ENCODE measurements around the gene HIVEP3.

DNA sequence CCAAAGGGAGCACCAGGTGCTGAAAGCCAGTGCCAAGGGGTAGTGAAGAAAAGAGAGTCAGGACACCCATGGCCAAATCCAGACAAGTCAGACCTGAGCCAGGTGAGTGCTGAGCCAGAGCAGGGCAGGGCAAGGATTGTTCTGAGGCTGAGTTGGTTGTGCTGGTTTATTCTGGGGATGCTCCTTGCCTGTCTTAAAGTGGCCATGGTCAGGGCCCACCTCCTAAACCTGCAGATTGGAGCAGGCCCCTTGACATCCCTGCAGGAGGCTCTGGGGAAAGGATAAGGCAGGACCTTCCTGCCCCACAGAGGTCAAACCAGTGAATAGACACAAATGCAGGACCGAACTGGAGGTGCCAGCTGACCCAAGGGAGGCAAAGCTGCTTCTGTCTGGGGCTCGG is 138.4 kb downstream of the HIVEP3 start:
- TF ChIP-seq E2F4 (CRISPR knock-in tag; IDR thresholded peaks at IDR 0.05; ENCODE audit: borderline replicate concordance, low read depth), result no peak
- TF ChIP-seq CTCF (IDR thresholded peaks at IDR 0.05), result no peak
- TF ChIP-seq HMGA2 (CRISPR knock-in tag; IDR thresholded peaks at IDR 0.05), result no peak

Data from WTC11 (cell line).